H1 (cell line): ENCODE measurements around the gene CNOT6L. TPM values are rescaled to one million over a fixed set of nuclear protein-coding genes. Genes with fewer than 3 reads are reported as not detected.

ENCODE experiments used
- ATF3 ChIP-seq: IDR thresholded peaks from 2 replicates; pipeline ENCODE4 v1.6.1; 2011; ENCODE audit warnings: low read depth, mild to moderate bottlenecking, low read length; ENCODE audit not compliant: insufficient read depth
- EZH2 ChIP-seq: fragments of 200-600 bp; sonication (generic); IDR thresholded peaks from 2 replicates; pipeline ENCODE4 v1.7.1; 2012; ENCODE audit warnings: low read depth, mild to moderate bottlenecking, moderate library complexity, low read length, inconsistent platforms; ENCODE audit not compliant: severe bottlenecking
- SP2 ChIP-seq: IDR thresholded peaks from 2 replicates; pipeline ENCODE4 v1.6.1; 2012; ENCODE audit warnings: mild to moderate bottlenecking, low read length, inconsistent platforms
- USF2 ChIP-seq: IDR thresholded peaks from 2 replicates; pipeline ENCODE4 v1.6.1; 2011; ENCODE audit warnings: low read length, improper control_type of control experiment
- polyA plus RNA-seq, 7 experiments: library from polyadenylated mRNA; depleted of rRNA in 3 of 7; stranded (reverse) in 5 of 7; unstranded in 2 of 7; fragments of >200 nt in 5 of 7; fragments of 200-250 nt in 2 of 7; gene quantifications; 1 replicate in 5 of 7; 2 replicates in 1 of 7; 4 replicates in 1 of 7; pipeline versions ENCODE4 v1.2.1 to v1.2.3, GENCODE V29; 2011 to 2013; ENCODE audit warnings: missing spikeins in 2 of 7, mixed read lengths in 2 of 7
- total RNA-seq: library from RNA; stranded (reverse); fragmentation: NEBNext Ultra II Directional; extraction: Animal tissue kit (Norgen Biotek cat#: 25700); gene quantifications from 2 replicates; pipeline ENCODE4 v1.2.1, GENCODE V29; 2021

CNOT6L gene
- total and polyA plus RNA-seq, 2 of the 8 experiments (the other 6 are each of a cell fraction or from before 2014, with no cell fraction given), result 2.0 to 22.4 TPM

- no peak for TF ChIP-seq ATF3
- no peak for TF ChIP-seq EZH2
- TF ChIP-seq SP2, result no peak
- no peak for TF ChIP-seq USF2
These were observed 33.8 kb upstream of the CNOT6L start (continued) for GRCh38 chr4:77852892-77853495.
